ENCODE measurements around the gene NPHP4.

The NPHP4 gene

GRCh38 chr1:5947071-5947821 is 45.0 kb downstream of the NPHP4 start:
- DNase-seq, result no peak

DNA sequence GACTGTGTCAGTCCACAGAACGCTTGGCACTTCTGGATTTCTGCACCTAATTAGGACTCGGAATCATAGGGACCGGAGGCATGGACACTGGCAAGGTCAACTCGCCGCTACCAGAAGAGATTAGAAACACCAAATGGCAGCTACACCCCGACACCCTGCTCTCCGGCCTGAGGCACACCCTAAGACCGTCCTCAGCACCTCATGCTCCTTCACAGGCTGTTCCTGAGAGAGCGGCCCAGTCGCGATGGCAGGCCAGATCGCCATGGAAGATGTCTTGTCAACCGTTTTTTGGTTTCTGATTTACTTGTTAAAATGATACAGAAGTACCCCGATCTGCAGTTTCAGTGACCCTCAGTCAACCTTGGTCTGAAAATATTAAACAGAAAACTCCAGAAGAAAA is 46.8 kb downstream of the NPHP4 start:
- DNase-seq, result no peak

DNA sequence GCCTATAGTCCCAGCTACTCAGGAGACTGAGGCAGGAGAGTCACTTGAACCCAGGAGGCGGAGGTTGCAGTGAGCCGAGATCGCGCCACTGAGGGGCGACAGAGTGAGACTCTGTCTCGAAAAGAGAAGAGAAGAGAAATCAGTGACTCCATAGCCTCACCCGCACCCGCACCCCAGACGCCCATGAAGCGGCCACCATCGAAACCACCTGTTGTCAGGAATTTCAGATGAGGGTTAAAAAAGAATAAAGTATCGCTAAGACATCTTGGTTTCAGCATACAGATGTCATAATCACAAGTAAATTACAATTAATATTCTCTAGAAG is 47.4 kb downstream of the NPHP4 start:
- no peak for DNase-seq

- no peak for DNase-seq
Observed at GRCh38 chr1:5944154-5944842, 47.9 kb downstream of the NPHP4 start.

GRCh38 chr1:5943343-5944124 is 48.7 kb downstream of the NPHP4 start:
- DNase-seq, result no peak

DNA sequence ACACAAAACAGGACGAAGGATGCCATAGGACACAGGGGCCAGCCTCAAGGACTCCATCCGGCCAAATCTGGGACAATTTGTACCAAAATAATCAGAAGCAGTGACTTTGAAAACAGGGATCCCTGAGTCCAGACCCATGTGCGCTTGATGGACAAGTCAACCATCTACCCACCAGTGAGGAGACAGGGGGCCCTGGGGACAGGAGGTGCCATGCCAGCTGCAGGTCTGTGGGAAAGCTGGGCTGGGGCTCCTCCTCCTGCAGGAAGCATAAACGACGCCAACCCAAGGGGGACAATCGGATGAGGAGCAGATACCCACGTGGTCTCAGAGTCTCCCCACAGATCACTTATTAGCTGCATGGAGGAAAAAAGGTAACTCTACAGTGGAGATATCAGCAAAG is 50.6 kb downstream of the NPHP4 start:
- no peak for DNase-seq

- no peak for DNase-seq
Observed at GRCh38 chr1:5940723-5941407, 51.4 kb downstream of the NPHP4 start.

GRCh38 chr1:5939271-5940170 is 52.7 kb downstream of the NPHP4 start:
- no peak for DNase-seq

DNA sequence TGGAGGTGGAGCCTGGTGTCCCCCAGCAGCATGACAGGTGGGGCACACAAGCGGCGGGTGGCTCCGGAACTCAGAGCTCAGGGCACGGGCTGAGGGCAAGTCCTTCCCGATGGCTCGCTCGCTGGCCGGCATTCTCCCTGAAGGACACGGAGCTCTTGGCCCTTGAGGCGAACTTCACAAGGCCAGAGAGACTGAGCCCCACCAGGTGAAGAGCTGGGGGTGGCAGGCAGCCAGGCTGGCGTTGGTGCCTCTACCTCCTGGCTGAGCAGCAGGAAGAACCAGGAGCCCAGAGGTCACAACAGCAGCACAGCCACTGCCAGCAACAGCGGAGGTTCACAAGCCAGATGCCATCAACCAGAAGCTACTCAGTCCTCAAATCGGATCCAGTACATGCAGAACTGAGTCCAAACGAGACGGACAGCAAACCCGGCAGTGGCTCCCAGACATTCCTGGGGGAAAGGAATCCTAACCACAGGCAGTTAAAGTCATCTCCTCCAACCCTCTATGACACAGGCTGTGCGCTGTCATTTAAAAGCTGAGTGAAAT is 54.1 kb downstream of the NPHP4 start:
- no peak for DNase-seq

DNA sequence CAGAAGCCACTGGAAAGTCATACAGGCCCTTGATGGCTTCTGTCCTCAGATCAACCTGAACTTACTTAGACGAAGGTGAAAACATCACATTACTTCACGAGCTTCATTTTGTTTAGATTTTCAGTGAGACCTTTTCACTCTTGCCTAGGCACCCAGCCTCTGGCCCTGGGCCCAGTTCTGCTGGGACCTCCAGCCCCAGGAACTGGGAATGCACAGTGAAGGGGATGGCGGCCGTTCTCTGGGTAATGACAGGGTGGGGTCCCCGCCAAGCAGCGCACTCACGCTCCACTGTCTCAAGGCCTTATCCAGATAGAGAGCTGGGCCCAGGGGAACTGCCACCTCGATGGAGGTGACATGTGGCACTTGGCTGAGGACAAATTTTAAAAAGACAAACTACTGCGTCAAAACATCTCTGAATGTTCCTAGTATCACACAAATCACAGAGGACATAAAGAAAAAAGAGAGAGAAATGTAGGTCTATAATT is 54.8 kb downstream of the NPHP4 start:
- DNase-seq, result no peak

DNA sequence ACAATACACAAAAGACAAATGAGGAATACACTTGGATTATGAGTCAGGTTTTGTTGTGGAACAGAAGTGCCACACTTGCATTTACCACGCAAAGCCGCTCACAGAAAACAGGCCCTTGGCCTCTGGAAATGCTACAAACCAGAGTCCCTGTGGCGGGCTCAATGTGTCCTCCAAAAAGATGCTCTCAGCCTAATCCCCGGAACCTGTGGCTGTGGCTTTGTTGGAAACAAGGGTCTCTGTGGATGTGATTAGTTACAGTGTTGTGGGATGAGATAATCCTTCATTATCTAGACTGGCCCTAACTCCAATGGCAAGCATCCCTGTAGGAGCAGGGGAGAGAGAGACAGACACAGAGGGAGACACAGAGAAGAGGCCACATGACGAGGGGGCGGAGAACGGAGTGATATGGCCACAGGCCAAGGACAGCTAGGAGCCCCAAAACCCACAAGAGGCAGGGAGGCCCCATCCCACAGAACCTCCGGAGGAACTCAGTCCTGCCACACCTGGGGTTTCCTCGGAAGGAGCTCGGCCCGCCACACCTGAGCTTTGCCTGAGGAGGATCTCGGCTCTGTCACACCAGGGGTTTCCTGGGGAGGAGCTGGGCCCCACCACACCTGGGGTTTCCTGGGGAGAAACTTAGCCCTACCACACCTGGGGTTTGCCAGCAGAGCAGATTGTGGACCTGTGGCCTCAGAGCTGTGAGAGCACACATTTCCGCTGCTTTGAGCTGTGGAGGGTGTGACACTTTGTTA is 55.4 kb downstream of the NPHP4 start:
- DNase-seq, result no peak

DNA sequence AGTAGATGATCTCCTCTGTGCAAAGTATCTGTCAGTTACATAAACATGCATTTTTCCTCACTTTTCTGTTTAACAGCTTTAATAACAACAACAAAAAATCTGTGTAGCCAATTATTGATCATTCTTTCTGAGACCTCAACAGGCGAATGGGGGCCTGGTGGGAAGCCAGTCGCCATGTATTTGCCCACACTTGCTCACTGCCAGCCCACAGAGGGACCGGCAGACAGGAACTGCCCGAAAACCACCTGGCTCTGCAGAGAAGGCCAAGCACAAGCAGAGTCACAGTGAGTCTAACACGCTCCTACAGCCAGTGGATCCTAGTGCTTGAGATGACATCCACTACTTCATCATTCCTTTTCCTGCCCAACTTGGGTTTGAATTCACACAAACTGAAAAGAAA is 56.1 kb downstream of the NPHP4 start:
- DNase-seq, result no peak

- DNase-seq, result no peak
Observed at GRCh38 chr1:5935026-5935425, 57.2 kb downstream of the NPHP4 start.

DNA sequence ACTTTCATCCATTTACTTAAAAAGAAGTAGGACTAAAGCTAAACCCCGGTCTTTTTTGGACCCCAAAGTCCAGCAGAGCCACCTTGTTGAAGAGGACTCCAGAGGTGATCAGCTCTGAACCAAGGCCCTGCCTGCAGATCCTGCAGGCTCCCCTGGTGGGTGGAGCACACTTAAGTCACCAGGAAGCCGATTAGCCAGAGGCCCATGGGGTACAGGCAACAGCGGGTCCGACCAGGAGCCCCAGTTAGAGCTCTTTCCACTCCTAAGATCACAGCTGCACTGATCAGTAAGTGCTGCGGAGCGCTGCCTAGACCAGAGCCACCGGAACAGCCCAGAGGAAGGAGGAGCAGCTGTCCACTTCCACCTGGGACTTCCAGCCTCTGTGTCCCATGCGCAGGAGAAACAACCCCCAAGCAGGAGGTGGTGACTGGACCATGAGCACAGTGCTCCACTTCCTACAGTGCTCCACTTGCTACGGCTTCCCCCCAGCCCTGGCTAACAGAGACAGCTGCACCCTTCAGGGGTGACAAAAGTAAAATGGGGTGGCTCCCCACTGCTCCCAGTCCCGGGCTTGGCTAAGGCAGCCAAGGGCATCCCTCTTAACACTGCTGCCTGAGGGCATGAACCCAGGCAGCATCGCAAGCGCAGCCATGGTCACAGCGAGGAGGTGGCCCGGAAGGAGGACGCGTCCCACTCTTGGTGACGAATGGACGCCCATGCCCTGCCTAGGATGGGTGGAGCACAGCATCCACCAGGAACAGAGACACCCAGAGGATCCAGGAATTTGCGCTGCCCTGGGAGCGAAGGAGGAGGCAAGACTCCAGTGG is 58.0 kb downstream of the NPHP4 start:
- no peak for DNase-seq

GRCh38 chr1:5933676-5934057 is 58.6 kb downstream of the NPHP4 start:
- DNase-seq, result no peak

GRCh38 chr1:5933050-5933449 is 59.2 kb downstream of the NPHP4 start:
- DNase-seq, result no peak

- no peak for DNase-seq
Observed at GRCh38 chr1:5928714-5929400, 63.4 kb downstream of the NPHP4 start.

DNA sequence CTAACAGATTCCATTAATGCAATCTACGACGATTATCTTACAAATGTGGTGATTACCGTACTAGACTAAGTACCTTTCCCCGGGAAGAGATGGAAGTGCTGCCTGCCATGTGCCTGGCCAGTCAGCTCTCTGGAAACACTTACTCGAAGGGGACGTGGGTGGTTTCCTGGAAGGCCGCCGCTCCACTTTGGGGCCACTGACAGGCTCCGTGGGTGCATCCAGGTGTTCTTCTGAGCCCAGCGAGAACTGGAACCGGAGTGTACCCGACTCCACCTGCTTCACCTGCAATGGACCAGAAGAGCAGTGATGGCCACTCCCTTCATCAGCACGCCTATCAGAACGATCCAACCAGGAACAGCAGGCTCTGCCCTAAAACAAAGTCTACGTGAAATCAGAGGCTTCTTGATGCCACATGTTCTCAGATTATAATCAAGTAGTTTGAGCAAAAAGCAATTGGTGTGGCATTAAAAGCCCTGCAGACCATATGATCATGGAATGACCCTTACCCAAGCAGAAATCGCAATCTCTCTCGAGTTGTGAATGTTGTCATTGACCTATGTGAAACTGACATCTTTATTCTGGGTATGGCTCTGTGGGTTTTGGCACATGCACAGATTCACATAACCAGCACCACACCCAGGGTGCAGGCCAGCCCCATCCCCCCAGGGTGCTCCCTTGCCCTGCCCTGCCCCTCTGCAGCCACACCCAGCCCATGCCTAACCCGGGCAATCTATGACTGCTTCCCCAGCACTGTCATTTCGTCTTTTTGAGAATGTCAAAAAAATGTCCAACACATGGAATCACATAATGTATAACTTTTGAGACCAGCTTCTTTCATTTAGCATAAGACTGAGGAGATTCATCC is 64.5 kb downstream of the NPHP4 start:
- DNase-seq, result no peak
